GM08714 (cell line): ENCODE data around the gene BEST4.

Experiments
- H3K4me3 ChIP-seq: fragments of 200-500 bp; sonication (Bioruptor generic); 2 replicates; pipeline ENCODE4 v1.5.1; 2014; ENCODE audit warnings: mild to moderate bottlenecking, low read length, inconsistent platforms
- ZNF274 ChIP-seq: IDR thresholded peaks from 2 replicates; pipeline ENCODE4 v1.6.1; 2012; ENCODE audit warnings: mild to moderate bottlenecking, low read depth, low read length

Gene BEST4

DNA sequence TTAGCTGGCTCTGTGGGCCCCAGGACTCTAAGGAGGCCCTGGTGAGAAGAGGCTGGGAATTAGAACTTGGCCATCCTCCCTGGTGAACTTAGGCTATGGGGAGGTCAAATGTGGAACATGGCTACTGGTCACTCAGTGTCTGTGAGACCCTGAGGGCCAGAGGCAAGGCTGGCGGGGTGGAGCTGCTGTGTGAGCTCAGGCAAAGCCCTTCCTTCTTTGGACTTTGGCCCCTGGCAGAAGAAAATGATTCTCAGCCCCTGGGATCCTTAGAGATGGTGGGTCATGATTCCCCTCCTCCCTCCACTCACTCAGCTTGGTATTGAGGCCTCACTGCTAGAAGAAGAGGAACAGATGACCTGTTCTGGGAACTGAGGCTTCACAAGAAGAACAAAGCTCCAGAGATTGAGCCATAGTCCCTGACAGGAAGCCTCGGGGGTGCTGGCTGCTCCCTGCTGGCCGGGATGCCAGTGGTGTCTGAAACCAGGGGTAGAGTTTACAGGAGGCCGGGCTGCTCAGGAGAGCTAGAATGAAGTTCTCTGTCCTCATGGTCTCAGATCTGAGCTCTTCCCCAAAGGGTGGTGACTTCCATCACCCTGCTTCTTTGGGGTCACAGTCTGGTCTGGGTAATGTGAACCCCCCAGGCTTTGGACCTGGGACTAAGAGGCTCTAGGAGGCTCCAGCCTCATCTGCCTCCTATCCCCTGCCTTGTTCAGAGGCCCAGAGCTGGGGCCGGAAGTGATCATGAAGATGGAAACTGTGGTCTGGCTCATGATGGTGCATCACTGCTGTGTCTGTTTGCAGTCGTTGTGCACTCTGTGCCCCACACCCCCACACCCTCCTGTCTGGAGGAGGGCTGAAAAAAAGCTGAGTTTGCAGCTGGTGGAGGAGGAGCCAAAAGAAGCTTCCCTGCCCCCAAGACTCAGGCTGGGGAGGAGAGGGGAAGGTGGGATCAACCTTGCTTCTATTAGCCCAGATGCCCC, 21.3 kb upstream of the BEST4 start:
- no peak overlapping the region for H3K4me3 ChIP-seq
- no peak for TF ChIP-seq ZNF274

DNA sequence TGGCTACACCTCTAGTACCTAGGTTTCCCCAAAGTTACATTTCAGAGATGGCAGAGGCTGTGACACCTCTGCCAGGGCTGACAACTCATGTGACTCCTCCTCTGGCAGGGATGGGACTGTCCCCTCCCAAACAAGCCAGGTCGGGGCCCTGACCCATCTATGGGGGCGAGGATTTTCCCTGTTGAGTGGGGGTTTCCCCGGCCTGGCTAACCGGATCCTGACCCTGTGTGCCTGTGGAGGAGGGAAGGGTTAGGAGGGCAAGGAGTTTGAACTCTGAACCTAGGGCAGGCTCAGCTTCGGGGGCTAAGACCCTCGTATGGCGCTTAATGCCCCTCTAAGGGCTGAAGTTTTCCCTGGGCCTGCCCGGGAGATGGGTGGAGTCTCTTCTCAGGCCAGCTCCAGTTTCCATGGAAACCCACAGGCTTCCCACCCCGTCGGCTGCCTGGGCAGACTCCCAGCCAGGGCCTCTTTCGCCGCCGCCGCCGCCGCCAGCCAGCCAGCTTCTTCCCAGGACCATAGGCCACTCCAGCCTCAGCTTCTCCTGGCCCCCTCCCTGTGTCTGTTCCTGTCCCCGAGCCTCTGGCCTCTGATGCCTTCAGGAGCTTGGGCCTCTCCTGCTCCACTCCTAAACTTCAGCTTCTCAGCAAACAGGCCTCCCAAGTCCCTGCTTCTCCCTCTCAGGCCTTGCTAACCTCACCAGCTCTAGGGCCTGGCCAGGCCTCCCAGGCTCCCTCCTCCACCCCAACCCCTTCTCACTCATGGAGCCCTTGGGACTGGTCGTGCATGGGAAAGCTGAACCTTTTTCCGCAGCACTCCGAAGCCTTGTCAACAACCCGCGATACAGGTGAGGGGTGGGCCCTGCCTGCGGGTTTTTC, 20.3 kb upstream of the BEST4 start, which contains the start of gene BTBD19:
Gene BTBD19 (plus strand): TSS at position 461 of the 875 bp plus-strand sequence. CDS start 298 bp downstream, at position 759.
- no peak within 1 kb of the TSS for H3K4me3 ChIP-seq
- TF ChIP-seq ZNF274: no peak

DNA sequence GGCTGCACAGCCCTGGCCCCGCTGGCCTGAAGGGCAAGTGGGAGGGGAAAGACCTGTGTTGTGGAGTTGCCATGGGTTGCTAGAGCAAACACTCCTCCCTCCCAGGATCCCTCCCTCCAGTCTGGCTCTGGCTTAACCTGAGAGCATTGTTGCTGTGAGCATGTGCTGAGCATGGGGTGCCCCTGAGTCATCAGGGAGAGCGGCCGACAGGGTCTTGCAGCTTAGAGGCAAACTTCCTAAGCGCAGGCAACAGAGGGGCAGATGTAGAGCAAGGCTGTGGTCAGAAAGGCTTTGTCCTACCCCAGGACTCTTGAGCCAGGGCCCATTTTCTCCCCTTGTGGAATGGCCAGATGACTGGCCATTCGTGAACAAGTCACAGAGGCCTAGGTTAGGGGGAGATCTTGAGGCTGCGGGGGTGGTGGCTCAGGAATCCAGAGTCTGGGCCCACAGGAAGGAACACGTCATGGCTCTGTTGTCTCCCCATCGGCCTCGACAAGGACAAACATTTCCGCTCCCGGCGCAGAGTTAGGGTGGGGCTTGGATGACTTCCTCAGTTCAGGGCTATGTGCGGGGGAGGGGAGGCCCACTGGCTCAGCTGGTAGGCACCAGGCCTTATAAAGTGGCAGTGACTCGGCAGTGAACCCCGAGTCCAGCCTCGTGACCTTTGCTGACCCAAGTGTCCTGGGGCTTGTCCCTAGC, 19.5 kb upstream of the BEST4 start:
- no peak for TF ChIP-seq ZNF274
- no peak overlapping the region for H3K4me3 ChIP-seq

DNA sequence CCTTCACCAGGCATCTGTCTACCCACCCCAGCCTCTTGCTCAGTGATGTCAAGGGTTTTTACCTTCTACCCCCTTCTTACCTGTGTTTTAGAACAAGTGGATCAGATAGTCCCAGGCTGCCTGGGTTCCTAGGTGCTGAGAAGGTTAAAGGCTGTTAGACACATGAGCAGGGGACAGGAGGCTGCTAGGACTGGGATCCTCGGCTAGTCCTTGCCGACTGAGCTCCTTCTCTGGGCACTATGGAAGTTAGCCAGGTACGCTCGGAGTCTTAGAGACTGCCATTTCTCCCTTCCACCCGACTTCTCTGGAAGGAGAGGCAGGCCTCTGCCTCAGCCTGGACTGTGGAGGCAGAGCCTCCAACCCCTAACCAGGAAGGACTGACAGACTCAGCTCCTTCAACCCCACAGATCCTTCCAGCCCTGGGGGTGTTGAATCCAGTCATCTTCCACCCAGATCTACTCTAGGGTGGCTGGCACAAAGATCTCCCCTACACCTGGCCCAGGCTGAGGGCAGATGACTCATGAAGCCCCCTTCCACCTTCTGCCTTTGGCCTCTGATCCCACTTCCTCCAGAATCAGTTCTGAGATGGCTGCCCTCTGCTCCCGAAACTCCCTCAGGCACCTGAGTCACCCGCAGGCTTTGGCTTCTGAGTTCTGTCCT, 18.9 kb upstream of the BEST4 start, which contains the start of gene DYNLT4:
Gene DYNLT4 (minus strand): TSS at position 648 of the 660 bp plus-strand sequence. CDS start 683 bp downstream, outside the sequence.
- H3K4me3 ChIP-seq: no peak within 1 kb of the TSS

DNA sequence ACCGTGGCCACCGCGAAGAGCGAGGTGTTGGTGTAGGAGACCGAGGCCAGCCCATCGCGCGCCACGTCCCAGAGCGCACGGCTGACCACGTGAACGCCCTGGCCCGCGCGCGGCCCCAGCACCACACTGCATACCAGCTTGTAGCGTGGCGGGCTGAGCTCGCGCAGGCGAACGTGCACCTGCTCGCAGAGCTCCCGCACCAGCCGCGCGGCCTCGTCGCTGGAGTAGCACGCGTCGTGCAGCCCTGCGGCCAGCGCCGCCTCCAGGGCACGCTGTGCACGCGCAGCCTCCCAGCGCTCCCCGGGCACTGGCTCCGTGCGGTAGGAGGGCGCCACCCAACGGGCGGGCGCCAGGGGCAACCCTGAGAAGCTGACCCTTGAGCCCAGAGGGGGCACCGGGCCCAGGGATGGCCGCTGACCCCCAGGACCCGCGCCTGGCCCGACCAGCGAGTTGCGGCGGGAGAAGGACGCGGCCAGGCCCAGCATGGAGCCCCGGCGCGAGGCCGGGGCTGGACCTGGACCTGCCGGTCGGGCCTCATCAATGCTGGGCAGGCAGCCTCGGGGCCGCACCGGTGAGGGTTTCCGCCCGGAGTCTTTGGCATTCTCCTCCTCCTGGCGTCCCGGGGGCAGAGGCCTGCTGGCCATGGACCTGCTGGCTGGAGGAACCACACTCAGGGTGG, 18.2 kb upstream of the BEST4 start:
- H3K4me3 ChIP-seq: no peak overlapping the region
- TF ChIP-seq ZNF274: no peak

More for the DNA sequence above, 18.9 kb upstream of the BEST4 start, which contains the start of gene DYNLT4:
- no peak for TF ChIP-seq ZNF274

DNA sequence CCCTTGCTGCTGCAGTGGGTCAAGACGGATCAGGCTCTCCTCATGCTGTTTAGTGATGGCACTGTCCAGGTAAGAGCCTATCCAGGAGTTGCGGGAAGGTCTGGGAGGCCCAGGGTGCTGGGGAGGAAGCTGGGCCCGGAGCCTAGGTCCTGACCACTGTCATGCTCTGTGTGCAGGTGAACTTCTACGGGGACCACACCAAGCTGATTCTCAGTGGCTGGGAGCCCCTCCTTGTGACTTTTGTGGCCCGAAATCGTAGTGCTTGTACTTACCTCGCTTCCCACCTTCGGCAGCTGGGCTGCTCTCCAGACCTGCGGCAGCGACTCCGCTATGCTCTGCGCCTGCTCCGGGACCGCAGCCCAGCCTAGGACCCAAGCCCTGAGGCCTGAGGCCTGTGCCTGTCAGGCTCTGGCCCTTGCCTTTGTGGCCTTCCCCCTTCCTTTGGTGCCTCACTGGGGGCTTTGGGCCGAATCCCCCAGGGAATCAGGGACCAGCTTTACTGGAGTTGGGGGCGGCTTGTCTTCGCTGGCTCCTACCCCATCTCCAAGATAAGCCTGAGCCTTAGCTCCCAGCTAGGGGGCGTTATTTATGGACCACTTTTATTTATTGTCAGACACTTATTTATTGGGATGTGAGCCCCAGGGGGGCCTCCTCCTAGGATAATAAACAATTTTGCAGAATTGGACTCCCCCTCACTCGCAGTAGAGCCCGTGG, 17.5 kb upstream of the BEST4 start:
- no peak overlapping the region for H3K4me3 ChIP-seq
- TF ChIP-seq ZNF274: no peak

DNA sequence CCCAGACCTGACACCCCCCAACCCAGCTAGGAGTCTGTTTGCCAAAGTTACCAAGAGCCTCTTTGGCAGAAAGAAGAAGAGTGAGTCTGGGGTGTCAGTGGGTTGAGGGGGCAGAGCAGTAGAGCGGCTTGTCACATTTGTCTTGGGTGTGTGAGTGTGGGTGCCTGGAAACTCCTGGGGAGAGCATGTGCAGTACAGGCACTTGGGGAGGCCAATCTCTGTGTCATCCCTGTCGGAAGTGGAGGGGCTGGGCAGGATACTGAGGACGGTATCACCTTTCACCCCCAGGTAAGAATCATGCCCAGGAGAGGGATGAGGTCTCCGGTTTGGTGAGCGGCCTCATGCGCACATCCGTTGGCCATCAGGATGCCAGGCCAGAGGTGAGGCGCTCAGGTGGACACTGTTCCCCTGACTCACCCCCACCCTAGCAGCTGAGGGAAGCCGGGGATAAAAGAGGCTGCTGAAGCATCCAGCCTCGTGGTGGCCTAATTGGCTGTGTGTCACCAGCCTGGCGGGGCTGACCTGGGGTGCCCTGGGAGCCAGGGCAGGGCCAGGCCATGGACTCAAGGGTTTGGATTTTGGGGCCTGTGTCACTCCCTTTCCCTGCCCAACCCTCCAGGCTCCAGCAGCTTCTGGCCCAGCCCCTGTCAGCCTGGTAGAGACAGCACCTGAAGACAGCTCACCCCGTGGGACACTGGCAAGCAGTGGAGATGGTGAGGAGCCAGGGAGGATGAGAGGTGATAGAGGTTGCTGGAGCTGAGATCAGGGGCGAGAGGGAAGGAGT, 15.5 kb upstream of the BEST4 start:
- H3K4me3 ChIP-seq: no peak overlapping the region

DNA sequence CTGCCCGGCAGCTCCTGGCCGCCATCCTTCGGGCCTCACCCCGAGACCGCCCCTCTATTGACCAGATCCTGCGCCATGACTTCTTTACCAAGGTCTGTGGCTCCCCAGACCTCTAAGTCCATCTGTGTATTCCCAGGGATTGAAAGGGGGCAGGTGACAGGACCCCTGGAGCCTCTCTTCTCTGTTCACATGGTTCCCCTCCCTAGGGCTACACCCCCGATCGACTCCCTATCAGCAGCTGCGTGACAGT, 15.0 kb upstream of the BEST4 start:
- H3K4me3 ChIP-seq: no peak overlapping the region
- no peak for TF ChIP-seq ZNF274

More for the DNA sequence above, 15.5 kb upstream of the BEST4 start:
- TF ChIP-seq ZNF274: no peak

DNA sequence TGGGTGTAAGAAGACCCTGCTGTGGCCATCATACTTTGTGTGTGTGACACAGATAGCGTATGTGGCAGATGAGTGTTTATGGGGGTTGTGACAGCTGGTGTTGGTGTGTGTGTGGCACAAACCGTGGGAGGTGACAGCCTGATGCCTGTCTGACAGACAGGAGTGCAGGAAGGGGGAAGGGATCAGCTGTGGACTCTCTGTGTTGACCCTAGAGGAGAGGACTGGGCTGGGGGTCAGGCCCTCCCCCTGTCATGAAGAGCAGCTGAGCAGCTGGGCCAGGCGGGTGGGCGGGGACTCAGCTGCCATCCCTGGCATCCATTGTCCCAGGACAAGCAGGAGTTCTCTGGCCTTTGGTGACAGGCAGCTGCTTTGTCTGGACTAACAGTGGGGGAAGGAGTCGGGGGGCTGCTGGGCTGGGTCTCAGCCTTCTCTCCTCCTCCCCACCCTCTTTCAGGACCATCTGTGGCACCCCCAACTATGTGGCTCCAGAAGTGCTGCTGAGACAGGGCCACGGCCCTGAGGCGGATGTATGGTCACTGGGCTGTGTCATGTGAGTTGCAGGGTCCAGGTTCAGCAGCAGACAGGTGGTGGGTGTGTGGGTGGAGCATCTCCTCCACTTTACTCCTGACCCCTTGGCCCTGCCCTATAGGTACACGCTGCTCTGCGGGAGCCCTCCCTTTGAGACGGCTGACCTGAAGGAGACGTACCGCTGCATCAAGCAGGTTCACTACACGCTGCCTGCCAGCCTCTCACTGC, 14.5 kb upstream of the BEST4 start:
- no peak for TF ChIP-seq ZNF274
- H3K4me3 ChIP-seq: peak overlapping the region; percentile 54; the same call in 1 of the 2 replicates

DNA sequence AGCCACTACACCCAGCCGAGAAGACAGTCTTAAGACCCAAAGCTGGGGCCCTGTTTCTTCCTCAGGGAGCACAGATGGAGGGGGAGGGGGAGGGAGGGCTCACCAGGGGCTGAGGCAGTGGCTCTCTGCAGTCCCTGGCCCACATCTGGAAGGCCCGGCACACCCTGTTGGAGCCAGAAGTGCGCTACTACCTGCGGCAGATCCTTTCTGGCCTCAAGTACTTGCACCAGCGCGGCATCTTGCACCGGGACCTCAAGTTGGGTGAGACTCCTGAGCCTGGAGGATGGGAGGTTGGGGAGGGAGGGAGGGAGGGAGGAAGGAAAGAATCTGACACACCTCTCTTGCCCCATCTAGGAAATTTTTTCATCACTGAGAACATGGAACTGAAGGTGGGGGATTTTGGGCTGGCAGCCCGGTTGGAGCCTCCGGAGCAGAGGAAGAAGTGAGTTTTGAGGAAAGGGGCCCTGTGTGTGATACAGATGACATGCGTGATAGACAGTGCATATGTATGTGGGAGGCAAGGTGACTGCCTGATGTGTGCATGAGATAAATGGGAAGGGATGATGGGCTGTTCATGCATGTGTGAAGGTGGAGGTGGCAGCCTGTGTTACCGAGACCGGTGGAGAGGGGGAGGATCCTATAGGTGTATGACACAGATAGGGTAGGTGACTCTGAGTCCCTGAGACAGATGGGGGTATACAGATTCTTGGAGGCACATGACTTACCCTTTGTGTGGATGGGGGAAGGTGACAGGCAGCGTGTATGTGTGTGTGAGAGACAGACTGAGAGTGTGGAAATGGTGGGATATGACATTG, 13.7 kb upstream of the BEST4 start:
- TF ChIP-seq ZNF274: no peak
- H3K4me3 ChIP-seq: peak overlapping the region; percentile 54
